Ascending aorta (tissue), 2 donors: ENCODE data around the gene ZNF462. TPM values are rescaled to one million over a fixed set of nuclear protein-coding genes. Genes with fewer than 3 reads are reported as not detected.

Experiments used
- DNase-seq, 2 donors: peaks; one replicate each; pipeline ENCODE4 v3.0.0-alpha.2; 2019; ENCODE audit warnings: low spot score in 2 of 2
- H3K27ac ChIP-seq, 2 donors: fragments of 200-600 bp; sonication (generic); one replicate each; pipeline ENCODE4 v1.5.1; 2016 to 2017; ENCODE audit warnings: mild to moderate bottlenecking in 1 of 2
- H3K27me3 ChIP-seq: fragments of 200-600 bp; sonication (generic); one replicate; pipeline ENCODE4 v1.5.1; 2017
- H3K36me3 ChIP-seq, 2 donors: fragments of 200-600 bp; sonication (generic); one replicate each; pipeline ENCODE4 v1.5.1; 2016
- H3K4me1 ChIP-seq, 2 donors: fragments of 200-600 bp; sonication (generic); one replicate each; pipeline ENCODE4 v1.5.1; 2016 to 2017; ENCODE audit warnings: mild to moderate bottlenecking in 1 of 2
- H3K4me3 ChIP-seq, 2 donors: fragments of 200-600 bp; sonication (generic); one replicate each; pipeline ENCODE4 v1.5.1; 2016 to 2017; ENCODE audit warnings: mild to moderate bottlenecking in 1 of 2
- H3K9me3 ChIP-seq, 2 donors: fragments of 200-600 bp; sonication (generic); one replicate each; pipeline ENCODE4 v1.5.1; 2016
- intact Hi-C: fragments of 100-400 bp; cut with DNase I; formaldehyde crosslinking; loops from one replicate; pipeline ENCODE4 v1.15.1; 2023
- total RNA-seq: library from RNA; depleted of rRNA; stranded (reverse); fragments of >200 nt; gene quantifications from one replicate; pipeline ENCODE4 v1.1.0, GENCODE V29; 2016
- TF ChIP-seq, protein P1 (sequence below), 3 experiments: fragments of 200-600 bp in 2 of 3; fragments of 450-650 bp in 1 of 3; sonication (generic) in 2 of 3; IDR thresholded peaks; one replicate each; pipeline ENCODE4 v1.5.1; 2016 to 2019; ENCODE audit warnings: antibody characterized with exemption in 3 of 3, mild to moderate bottlenecking in 1 of 3, moderate library complexity in 1 of 3

ZNF462 gene
- total RNA-seq, 1 donor from 2014 or later = 8.8 TPM

DNA sequence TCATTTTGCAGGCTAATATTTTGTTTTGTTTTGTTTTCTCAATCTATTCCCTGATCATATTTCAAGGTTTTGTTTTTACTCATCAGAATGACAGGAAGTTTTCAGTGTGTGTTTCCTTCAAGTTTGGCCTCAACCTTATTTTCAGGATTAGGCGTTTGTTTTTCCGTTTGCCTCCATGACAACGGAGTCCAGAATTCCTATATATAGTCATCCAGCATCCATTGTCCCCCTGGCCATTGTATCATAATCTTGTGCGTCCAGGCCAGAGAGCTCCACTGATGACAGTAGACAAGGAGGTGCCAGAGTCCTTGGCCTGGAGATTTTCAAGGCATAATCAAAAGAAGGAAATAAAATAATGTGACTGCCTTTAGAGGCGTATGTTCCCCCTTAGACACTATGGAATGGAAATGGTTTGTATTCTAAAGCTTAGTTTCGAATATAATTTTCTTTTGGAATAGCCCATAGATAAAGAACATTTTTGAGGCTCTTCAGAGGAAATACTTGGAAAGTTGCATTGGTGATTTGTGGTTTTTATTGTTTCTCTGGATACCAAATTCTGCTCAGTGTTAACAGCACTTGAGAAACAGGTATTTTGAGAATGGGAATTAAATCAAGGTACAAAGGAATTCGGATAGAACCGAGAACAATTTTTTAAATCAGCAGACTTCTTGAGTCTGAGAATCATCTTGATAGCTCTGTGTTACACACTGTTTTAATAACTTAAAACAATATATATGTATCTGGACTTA lies 99.8 kb downstream of the ZNF462 start:
- DNase-seq = no peak
- Histone ChIP-seq H3K27ac (no peak overlapping the region), H3K27me3 (no peaks in the 10 kb centered on the region), H3K36me3 (no peaks in the 10 kb centered on the region), H3K9me3 (no peaks in the 10 kb centered on the region), H3K4me1 (no peaks in the 10 kb centered on the region), H3K4me3 (no peak overlapping the region)
- TF ChIP-seq, protein P1, sequence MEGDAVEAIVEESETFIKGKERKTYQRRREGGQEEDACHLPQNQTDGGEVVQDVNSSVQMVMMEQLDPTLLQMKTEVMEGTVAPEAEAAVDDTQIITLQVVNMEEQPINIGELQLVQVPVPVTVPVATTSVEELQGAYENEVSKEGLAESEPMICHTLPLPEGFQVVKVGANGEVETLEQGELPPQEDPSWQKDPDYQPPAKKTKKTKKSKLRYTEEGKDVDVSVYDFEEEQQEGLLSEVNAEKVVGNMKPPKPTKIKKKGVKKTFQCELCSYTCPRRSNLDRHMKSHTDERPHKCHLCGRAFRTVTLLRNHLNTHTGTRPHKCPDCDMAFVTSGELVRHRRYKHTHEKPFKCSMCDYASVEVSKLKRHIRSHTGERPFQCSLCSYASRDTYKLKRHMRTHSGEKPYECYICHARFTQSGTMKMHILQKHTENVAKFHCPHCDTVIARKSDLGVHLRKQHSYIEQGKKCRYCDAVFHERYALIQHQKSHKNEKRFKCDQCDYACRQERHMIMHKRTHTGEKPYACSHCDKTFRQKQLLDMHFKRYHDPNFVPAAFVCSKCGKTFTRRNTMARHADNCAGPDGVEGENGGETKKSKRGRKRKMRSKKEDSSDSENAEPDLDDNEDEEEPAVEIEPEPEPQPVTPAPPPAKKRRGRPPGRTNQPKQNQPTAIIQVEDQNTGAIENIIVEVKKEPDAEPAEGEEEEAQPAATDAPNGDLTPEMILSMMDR (IDR thresholded peaks at IDR 0.05) = no peak
- intact Hi-C loops = no loop called here

DNA sequence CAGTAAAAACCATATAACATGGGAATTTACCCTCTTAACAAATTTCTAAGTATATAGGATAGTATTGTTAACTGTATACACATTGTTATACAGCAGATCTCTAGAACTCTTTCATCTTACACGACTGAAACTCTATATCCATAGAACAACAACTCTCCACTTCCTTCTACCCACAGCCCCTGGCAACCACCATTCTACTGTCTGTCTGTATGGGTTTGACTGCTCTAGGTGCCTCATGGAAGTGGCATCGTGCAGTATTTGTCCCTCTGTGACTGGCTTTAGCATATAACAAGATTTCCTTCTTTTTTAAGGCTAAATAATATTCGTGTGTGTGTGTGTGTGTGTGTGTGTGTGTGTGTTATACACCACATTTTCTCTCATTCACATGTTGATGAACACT lies 100.7 kb downstream of the ZNF462 start:
- Histone ChIP-seq H3K4me3 (no peak overlapping the region), H3K4me1 (no peaks in the 10 kb centered on the region), H3K9me3 (no peaks in the 10 kb centered on the region), H3K27ac (no peak overlapping the region), H3K36me3 (no peaks in the 10 kb centered on the region), H3K27me3 (no peaks in the 10 kb centered on the region)
- TF ChIP-seq, protein P1 (IDR thresholded peaks at IDR 0.05) = no peak
- no peak for DNase-seq
- intact Hi-C loops = no loop called here

DNA sequence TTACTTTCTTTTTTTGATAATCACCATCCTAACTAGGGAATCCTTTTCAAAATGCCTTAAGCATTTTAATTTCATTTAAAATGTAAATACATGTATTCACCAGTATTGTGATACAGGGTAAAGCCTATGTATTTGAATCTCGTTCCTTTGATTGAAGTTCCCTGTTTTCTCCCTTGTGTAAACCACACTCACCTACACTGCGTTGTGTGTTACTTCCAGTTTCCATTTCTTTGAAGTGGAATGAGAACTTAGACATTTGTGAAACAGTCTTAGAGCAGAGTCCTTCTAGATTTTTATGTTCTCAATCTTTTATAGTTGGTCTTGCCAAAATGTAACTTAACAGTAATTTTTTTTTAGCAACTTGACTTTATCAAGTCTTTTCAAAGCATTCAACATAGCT lies 101.4 kb downstream of the ZNF462 start:
- no peaks in the 10 kb centered on the region for H3K27me3 ChIP-seq
- intact Hi-C loops = no loop called here
- DNase-seq = no peak
- H3K27ac ChIP-seq = no peak overlapping the region
- TF ChIP-seq, protein P1 (IDR thresholded peaks at IDR 0.05) = no peak
- no peaks in the 10 kb centered on the region for H3K9me3 ChIP-seq
- H3K4me1 ChIP-seq = no peaks in the 10 kb centered on the region
- H3K36me3 ChIP-seq = no peaks in the 10 kb centered on the region
- no peak overlapping the region for H3K4me3 ChIP-seq

DNA sequence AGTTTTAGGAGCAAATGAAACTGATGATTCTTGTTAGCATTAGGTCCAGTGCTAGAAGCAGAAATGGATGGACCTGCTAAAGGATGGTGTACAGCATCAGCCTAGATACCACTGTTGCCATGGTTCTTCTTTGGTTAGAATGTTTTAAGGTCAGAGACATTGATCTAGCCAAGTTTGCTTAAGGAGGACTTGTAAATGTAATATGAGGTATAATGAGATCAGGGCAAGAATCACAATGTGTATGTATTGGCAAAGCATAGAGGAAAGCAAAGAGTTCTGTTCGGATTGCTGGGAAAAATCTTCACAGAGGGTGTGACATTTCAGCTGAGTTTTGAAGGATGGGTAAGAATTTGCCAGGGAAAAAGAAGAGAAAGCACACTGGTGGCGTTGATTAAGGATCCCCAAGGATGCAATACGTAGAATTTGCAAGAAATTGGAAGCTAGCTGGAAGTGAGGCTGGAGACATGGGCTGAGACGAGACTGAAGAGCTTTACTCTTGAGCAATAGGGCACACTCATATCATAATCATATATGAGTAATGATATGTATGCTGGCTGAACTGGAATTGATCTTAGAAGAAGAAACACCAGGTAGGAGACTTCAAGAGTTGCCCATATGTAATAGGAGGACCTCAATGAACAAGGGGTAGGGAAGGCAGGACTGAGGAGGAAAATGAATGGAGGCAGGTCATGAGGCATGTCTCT lies 102.0 kb downstream of the ZNF462 start:
- TF ChIP-seq, protein P1 (IDR thresholded peaks at IDR 0.05) = no peak
- intact Hi-C loops = no loop called here
- no peak for DNase-seq
- Histone ChIP-seq H3K27ac (no peak overlapping the region), H3K4me3 (no peak overlapping the region), H3K9me3 (no peaks in the 10 kb centered on the region), H3K4me1 (no peaks in the 10 kb centered on the region), H3K36me3 (no peaks in the 10 kb centered on the region), H3K27me3 (no peaks in the 10 kb centered on the region)

DNA sequence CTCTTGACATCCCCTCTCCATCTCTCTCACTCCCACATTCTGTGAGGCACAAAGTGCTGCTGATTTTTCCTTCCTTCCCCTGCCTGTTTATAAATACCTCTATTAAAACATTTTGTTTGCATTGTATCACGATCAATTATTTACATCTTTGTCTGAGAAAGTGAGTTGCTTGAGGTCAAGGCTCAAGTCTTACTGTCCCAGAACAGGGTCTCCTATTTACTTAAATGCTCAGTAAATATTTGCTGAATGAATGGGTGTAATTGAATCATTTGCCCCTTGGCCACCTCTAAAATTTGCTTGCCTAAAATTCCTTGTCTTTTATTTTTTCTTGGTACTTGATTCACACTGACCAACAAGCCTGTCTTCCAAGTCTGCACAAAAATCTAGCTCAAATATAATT lies 103.5 kb downstream of the ZNF462 start:
- Histone ChIP-seq H3K36me3 (no peaks in the 10 kb centered on the region), H3K4me3 (no peak overlapping the region), H3K27me3 (no peaks in the 10 kb centered on the region), H3K4me1 (no peaks in the 10 kb centered on the region), H3K9me3 (no peaks in the 10 kb centered on the region), H3K27ac (no peak overlapping the region)
- intact Hi-C loops = no loop called here
- DNase-seq = no peak
- TF ChIP-seq, protein P1 (IDR thresholded peaks at IDR 0.05) = no peak
